Kidney epithelial cell (primary cell): ENCODE results near the gene KIF1A. TPM values are rescaled to one million over a fixed set of nuclear protein-coding genes. Genes with fewer than 3 reads are reported as not detected.

ENCODE experiments used
- DNase-seq: peaks from one replicate; pipeline ENCODE4 v3.0.0-alpha.2; 2010; ENCODE audit warnings: low read depth
- H3K27me3 ChIP-seq: 2 replicates; pipeline ENCODE4 v1.6.0; 2011; ENCODE audit warnings: low read length; ENCODE audit not compliant: control insufficient read depth, insufficient read depth
- H3K36me3 ChIP-seq: 2 replicates; pipeline ENCODE4 v1.5.1; 2011; ENCODE audit warnings: low read length; ENCODE audit not compliant: control insufficient read depth, insufficient read depth
- H3K4me3 ChIP-seq: 2 replicates; pipeline ENCODE4 v1.5.1; 2011; ENCODE audit warnings: low read depth, mild to moderate bottlenecking, control low read depth, low read length
- CTCF ChIP-seq: IDR thresholded peaks from 2 replicates; pipeline ENCODE4 v1.5.1; 2011; ENCODE audit warnings: mild to moderate bottlenecking, moderate library complexity, low read length, control low read depth, inconsistent platforms; ENCODE audit not compliant: insufficient read depth, poor library complexity, severe bottlenecking
- total RNA-seq: library from RNA; depleted of rRNA; stranded (reverse); fragments of >200 nt; gene quantifications from 2 replicates; pipeline ENCODE4 v1.2.3, GENCODE V29; 2015

Gene KIF1A
- total RNA-seq, 1 donor from 2014 or later, result 178 TPM

- H3K36me3 ChIP-seq, result no peaks in the 10 kb centered on the region
- H3K4me3 ChIP-seq, result no peak overlapping the region
- peaks cover 10% of the 10 kb centered on the region for H3K27me3 ChIP-seq
- TF ChIP-seq CTCF, result no peak
- DNase-seq, result no peak
Observed at GRCh38 chr2:240760576-240761246, 59.3 kb downstream of the KIF1A start.

GRCh38 chr2:240760121-240760520 lies 59.9 kb downstream of the KIF1A start:
- H3K4me3 ChIP-seq, result no peak overlapping the region
- no peak for DNase-seq
- H3K27me3 ChIP-seq, result peaks cover 10% of the 10 kb centered on the region
- TF ChIP-seq CTCF, result no peak
- H3K36me3 ChIP-seq, result no peaks in the 10 kb centered on the region

DNA sequence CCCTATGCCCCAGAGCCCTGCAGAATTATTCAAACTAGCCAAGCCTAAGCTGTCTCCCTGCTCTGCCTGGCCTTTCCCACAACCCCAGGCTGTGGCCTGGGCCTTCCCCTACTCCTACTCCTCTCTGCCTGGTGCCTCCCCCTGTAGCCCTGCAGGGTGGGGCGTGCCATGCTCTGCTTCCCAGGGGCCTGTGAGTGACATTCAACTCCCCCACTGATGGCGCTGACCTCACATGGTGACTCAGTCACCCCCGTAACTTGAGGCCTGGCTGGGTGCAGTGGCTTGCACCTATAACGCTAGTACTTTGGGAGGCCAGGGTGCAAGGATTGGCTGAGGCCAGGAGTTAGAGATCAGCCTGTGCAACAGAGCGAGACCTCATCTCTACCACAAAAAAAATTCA lies 60.6 kb downstream of the KIF1A start:
- peaks cover 10% of the 10 kb centered on the region for H3K27me3 ChIP-seq
- no peaks in the 10 kb centered on the region for H3K36me3 ChIP-seq
- no peak for TF ChIP-seq CTCF
- H3K4me3 ChIP-seq, result no peak overlapping the region
- DNase-seq, result peak; percentile 84

DNA sequence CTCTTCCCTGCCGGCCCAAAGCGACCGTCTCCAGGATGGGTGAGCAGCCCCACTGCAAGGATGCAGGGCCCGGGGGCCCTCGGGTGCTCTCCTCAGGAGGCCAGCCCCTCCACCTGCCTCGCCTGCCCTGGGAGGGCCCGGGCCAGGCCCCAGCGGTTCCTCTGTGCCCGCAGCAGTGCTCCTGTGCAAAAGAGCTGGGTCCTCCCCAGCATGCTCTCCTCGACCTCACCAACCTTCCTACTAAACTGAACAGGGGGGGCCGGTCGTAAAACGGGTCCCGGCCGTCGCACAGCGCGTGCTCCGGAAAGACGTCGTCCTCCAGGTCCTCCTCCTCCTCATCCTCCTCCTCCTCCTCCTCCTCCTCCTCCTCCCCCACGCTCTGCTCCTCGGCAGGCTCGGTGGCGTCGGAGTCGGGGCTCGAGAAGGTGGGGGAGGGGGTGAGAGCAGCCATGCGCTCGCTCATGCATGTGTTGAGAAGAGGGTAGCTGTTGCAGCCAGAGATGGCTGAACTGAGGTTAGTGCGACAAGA lies 62.9 kb downstream of the KIF1A start:
- H3K27me3 ChIP-seq, result peaks cover 10% of the 10 kb centered on the region

DNA sequence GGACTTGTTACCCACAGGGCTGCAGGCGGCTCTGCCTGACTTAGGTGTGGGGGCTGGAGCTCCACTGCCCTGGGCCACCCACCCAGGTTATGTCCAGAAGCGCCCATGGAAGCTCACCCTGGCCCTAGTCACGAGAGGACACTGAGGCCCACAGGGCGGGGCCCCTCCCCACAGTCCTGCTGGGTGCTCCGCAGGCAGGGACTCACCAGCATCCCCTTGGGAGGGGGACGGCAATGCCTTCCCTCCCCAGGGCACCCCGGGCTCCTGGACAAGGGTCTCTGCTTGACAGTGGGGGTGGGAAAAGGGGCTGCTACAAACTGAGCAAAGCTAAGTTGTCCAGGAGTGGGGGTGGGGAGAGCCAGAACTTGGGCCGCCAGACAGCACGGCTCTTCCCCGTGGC lies 67.8 kb downstream of the KIF1A start:
- Histone ChIP-seq H3K4me3 (no peak overlapping the region), H3K36me3 (no peaks in the 10 kb centered on the region), H3K27me3 (peaks cover 11% of the 10 kb centered on the region)
- no peak for DNase-seq
- no peak for TF ChIP-seq CTCF

More for the DNA sequence above, 62.9 kb downstream of the KIF1A start:
- Histone ChIP-seq H3K4me3 (no peak overlapping the region), H3K36me3 (no peaks in the 10 kb centered on the region)
- DNase-seq, result no peak
- TF ChIP-seq CTCF, result no peak

- DNase-seq, result no peak
- Histone ChIP-seq H3K36me3 (no peaks in the 10 kb centered on the region), H3K4me3 (no peak overlapping the region), H3K27me3 (peaks cover 2% of the 10 kb centered on the region)
- no peak for TF ChIP-seq CTCF
Observed at GRCh38 chr2:240750409-240750808, 69.6 kb downstream of the KIF1A start.
